Astrocyte (in vitro differentiated cells and primary cell): ENCODE measurements around the gene PRSS36.

Experiments
- CTCF ChIP-seq: IDR thresholded peaks from 2 replicates; pipeline ENCODE4 v1.5.1; 2011; ENCODE audit warnings: low read depth, mild to moderate bottlenecking, inconsistent platforms, low read length, moderate library complexity; ENCODE audit not compliant: insufficient read depth
- EZH2 ChIP-seq: IDR thresholded peaks from 2 replicates; pipeline ENCODE4 v1.6.1; 2012; ENCODE audit warnings: mild to moderate bottlenecking, low read length, inconsistent platforms; ENCODE audit not compliant: insufficient read depth

GRCh38 chr16:31114468-31114867 lies 35.4 kb downstream of the PRSS36 start:
- TF ChIP-seq EZH2 (no peak), CTCF (no peak)
